Smooth muscle cell (in vitro differentiated cells): Measurements from ENCODE around the gene MEA1. TPM values are rescaled to one million over a fixed set of nuclear protein-coding genes. Genes with fewer than 3 reads are reported as not detected.

Source experiments
- DNase-seq: peaks from one replicate; lab custom pipeline; 2025; ENCODE audit not compliant: unreplicated experiment; lab: John Stamatoyannopoulos, UW
- H2AFZ ChIP-seq: fragments of 200-600 bp; sonication (generic); 2 replicates; pipeline ENCODE4 v1.6.0; 2016; ENCODE audit warnings: antibody characterized with exemption, low read depth, mild to moderate bottlenecking
- H3F3A ChIP-seq: fragments of 200-600 bp; sonication (generic); 2 replicates; pipeline ENCODE4 v1.6.0; 2017; ENCODE audit warnings: antibody characterized with exemption, low read depth
- H3K27ac ChIP-seq: fragments of 200-600 bp; sonication (generic); 2 replicates; pipeline ENCODE4 v1.5.1; 2016; ENCODE audit warnings: low read depth, mild to moderate bottlenecking
- H3K27me3 ChIP-seq: fragments of 200-600 bp; sonication (generic); 2 replicates; pipeline ENCODE4 v1.6.1; 2016; ENCODE audit warnings: low read depth, mild to moderate bottlenecking
- H3K36me3 ChIP-seq: fragments of 200-600 bp; sonication (generic); 2 replicates; pipeline ENCODE4 v1.5.1; 2016; ENCODE audit warnings: low read depth
- H3K4me1 ChIP-seq: fragments of 200-600 bp; sonication (generic); 2 replicates; pipeline ENCODE4 v1.5.1; 2016; ENCODE audit warnings: low read depth
- H3K4me2 ChIP-seq: fragments of 200-600 bp; sonication (generic); 2 replicates; pipeline ENCODE4 v1.6.0; 2016; ENCODE audit warnings: mild to moderate bottlenecking
- H3K4me3 ChIP-seq: fragments of 200-600 bp; sonication (generic); 2 replicates; pipeline ENCODE4 v1.5.1; 2016; ENCODE audit warnings: mild to moderate bottlenecking
- H3K79me2 ChIP-seq: fragments of 200-600 bp; sonication (generic); 2 replicates; pipeline ENCODE4 v1.6.0; 2016; ENCODE audit warnings: low read depth, mild to moderate bottlenecking
- H3K9ac ChIP-seq: fragments of 200-600 bp; sonication (generic); 2 replicates; pipeline ENCODE4 v1.6.0; 2016; ENCODE audit warnings: low read depth
- H3K9me3 ChIP-seq: fragments of 200-600 bp; sonication (generic); replicated peaks from 2 replicates; pipeline ENCODE4 v1.5.1; 2016; ENCODE audit warnings: low read depth
- H4K20me1 ChIP-seq: fragments of 200-600 bp; sonication (generic); 2 replicates; pipeline ENCODE4 v1.6.0; 2016; ENCODE audit warnings: low read depth
- whole genome bisulfite sequencing: methylation state at CpG from one replicate; pipeline ENCODE4 v1.1.7; 2016; ENCODE audit warnings: low lambda C conversion rate; 5-methylcytosine and 5-hydroxymethylcytosine counted together
- polyA plus RNA-seq: library from polyadenylated mRNA; unstranded; fragments of >200 nt; fragmentation: Nextera tagmentation; extraction: Ambion mirVana; gene quantifications from 2 replicates; pipeline ENCODE4 v1.2.1, GENCODE V29; 2016
- total RNA-seq: library from RNA; depleted of rRNA; stranded (reverse); fragments of >200 nt; gene quantifications from 2 replicates; pipeline ENCODE4 v1.2.3, GENCODE V29; 2014
- TF ChIP-seq, protein P1 (sequence below): fragments of 200-600 bp; sonication (generic); IDR thresholded peaks from 2 replicates; pipeline ENCODE4 v1.5.1; 2017; ENCODE audit warnings: borderline replicate concordance, mild to moderate bottlenecking, antibody characterized with exemption; ENCODE audit not compliant: insufficient read depth, poor library complexity, severe bottlenecking

The MEA1 gene
- total and polyA plus RNA-seq, 2 experiments from 2014 or later, result 86.7 to 154 TPM

DNA sequence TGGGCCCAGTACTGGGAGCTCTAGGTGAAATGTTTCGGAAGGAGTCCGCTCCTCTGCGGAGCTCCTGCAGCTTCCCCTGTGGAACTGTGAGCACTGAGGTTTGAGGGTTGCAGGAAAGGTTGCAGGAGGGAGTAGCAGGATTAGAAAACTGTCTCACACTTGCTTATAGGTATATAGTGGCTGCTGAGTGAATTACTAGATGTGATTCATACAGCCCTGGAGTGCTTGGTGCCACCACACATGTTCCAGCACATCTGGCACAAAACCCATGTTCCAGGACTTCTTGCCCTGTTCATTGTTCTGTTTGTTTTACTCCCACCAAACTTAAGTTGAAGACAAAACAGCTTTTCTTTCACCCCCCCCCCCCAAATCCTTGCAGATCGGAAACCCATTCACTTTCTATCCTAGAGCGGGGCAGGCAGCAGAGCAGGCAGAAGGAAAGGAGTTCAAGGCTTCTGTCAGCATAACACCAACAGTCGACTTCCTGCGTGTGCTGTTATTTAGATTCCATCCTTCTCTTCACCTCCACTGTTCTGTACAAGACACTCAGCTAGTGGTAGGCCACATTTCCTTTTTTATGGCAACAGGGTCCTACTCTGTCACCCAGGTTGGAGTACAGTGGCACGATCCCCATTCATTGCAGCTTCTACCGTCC lies 34.1 kb downstream of the MEA1 start:
- peaks cover 20% of the 10 kb centered on the region for H3K79me2 ChIP-seq
- peak overlapping the region; percentile 92 for H3K4me2 ChIP-seq
- no peaks in the 10 kb centered on the region for H3K36me3 ChIP-seq
- no peaks in the 10 kb centered on the region for H3K27me3 ChIP-seq
- H3K9me3 ChIP-seq, result no peaks in the 10 kb centered on the region
- peak overlapping the region; percentile 87 for H3K9ac ChIP-seq
- no peak for DNase-seq
- TF ChIP-seq, protein P1, sequence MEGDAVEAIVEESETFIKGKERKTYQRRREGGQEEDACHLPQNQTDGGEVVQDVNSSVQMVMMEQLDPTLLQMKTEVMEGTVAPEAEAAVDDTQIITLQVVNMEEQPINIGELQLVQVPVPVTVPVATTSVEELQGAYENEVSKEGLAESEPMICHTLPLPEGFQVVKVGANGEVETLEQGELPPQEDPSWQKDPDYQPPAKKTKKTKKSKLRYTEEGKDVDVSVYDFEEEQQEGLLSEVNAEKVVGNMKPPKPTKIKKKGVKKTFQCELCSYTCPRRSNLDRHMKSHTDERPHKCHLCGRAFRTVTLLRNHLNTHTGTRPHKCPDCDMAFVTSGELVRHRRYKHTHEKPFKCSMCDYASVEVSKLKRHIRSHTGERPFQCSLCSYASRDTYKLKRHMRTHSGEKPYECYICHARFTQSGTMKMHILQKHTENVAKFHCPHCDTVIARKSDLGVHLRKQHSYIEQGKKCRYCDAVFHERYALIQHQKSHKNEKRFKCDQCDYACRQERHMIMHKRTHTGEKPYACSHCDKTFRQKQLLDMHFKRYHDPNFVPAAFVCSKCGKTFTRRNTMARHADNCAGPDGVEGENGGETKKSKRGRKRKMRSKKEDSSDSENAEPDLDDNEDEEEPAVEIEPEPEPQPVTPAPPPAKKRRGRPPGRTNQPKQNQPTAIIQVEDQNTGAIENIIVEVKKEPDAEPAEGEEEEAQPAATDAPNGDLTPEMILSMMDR, result no peak
- 68% methylated on average over 9 of the region's 9 CpGs for WGBS
- H3K4me1 ChIP-seq, result peaks cover 15% of the 10 kb centered on the region
- peaks cover 19% of the 10 kb centered on the region for H4K20me1 ChIP-seq
- H3K4me3 ChIP-seq, result peak overlapping the region; percentile 97
- H2AFZ ChIP-seq, result peak overlapping the region; percentile 94
- peaks cover 8% of the 10 kb centered on the region for H3F3A ChIP-seq
- H3K27ac ChIP-seq, result peak overlapping the region; percentile 87

DNA sequence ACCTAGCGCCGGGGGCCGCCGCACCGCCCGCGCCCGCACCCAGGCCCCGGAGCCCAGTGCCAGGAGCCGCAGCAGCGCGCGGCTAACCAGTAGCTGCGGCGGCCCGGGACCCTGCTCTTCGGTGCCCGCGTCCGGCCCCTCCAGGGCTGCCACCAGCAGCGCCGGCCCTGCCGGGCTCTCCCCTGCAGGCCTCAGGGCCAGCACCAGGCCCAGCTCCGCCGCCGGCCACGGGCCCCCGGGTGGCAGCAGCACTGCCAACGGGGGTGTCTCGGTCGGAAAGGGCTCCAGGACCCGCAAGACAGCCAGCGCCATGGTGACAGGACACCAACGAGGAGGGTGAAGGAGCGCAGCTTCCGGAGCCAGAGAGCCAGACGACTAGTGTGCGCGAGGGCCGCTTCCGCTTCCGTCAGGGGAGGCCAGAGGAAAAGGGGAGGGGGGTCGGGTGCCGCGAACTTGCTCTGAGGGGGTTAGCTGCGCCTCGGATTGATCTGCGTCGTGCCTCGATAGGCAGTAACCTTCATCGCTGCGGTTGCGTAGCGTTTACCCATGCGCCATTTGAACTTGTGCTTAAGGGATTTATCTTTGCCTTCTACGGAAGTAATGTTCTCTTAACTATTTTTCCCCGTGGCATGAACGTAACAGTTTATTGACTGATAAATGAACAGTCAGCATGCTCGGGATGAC lies 34.8 kb downstream of the MEA1 start, which contains the start of gene PEX6:
Gene PEX6 (minus strand): TSS at position 343 of the 684 bp plus-strand sequence. CDS start 31 bp downstream, at position 312.
- peak within 1 kb of the TSS; percentile 87 for H3K27ac ChIP-seq
- H3K4me1 ChIP-seq, result peaks cover 15% of the 10 kb centered on the region
- peak within 1 kb of the TSS; percentile 94 for H2AFZ ChIP-seq
- H3K36me3 ChIP-seq, result no peaks in the 10 kb centered on the region
- no peaks in the 10 kb centered on the region for H3K27me3 ChIP-seq
- peaks cover 8% of the 10 kb centered on the region for H3F3A ChIP-seq
- H3K79me2 ChIP-seq, result peaks cover 20% of the 10 kb centered on the region
- 2% methylated on average over 41 of the region's 59 CpGs for WGBS
- peak within 1 kb of the TSS; percentile 97 for H3K4me3 ChIP-seq
- peak within 1 kb of the TSS; percentile 92 for H3K4me2 ChIP-seq
- H3K9ac ChIP-seq, result peak within 1 kb of the TSS; percentile 87
- peaks cover 19% of the 10 kb centered on the region for H4K20me1 ChIP-seq
- peak; percentile 67 for DNase-seq
- H3K9me3 ChIP-seq, result no peaks in the 10 kb centered on the region
- TF ChIP-seq, protein P1, result no peak

DNA sequence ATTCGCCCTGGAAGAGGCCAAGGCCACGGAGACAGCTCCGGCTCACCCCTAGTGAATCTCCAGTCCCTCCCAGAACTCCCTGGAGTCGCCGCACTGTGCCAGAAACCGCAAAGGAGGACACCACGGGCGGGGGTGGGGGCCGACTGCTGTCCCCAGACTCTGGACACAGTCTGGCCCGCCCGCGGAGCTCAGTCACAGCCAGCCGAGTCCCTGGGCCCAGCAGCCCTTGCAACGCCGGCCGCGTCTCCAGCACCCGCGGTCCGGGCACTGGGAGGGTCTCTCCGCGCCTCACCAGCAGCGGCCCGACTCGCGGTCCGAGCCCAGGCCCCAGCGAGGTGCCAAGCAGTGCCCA lies 35.3 kb downstream of the MEA1 start:
- no peaks in the 10 kb centered on the region for H3K36me3 ChIP-seq
- H4K20me1 ChIP-seq, result peaks cover 19% of the 10 kb centered on the region
- H3K27me3 ChIP-seq, result no peaks in the 10 kb centered on the region
- TF ChIP-seq, protein P1, result no peak
- peaks cover 20% of the 10 kb centered on the region for H3K79me2 ChIP-seq
- peaks cover 15% of the 10 kb centered on the region for H3K4me1 ChIP-seq
- H3K9me3 ChIP-seq, result no peaks in the 10 kb centered on the region
- peak overlapping the region; percentile 87 for H3K9ac ChIP-seq
- under 1% methylated on average over 26 of the region's 28 CpGs for WGBS
- peaks cover 8% of the 10 kb centered on the region for H3F3A ChIP-seq
- H3K4me2 ChIP-seq, result peak overlapping the region; percentile 92
- H2AFZ ChIP-seq, result peak overlapping the region; percentile 94
- DNase-seq, result peak; percentile 48
- H3K27ac ChIP-seq, result peak overlapping the region; percentile 87
- peak overlapping the region; percentile 97 for H3K4me3 ChIP-seq
